HFFc6 (cell line): ENCODE results near the gene EDN2. TPM values are rescaled to one million over a fixed set of nuclear protein-coding genes. Genes with fewer than 3 reads are reported as not detected.

Experiments used
- DNase-seq: peaks from one replicate; pipeline ENCODE4 v3.0.0-alpha.2; 2018
- H3K27ac Mint-ChIP-seq: 2 replicates; pipeline ENCODE4 v1.8.0; 2020; ENCODE audit warnings: mild to moderate bottlenecking, mixed read lengths
- H3K27me3 Mint-ChIP-seq: 2 replicates; pipeline ENCODE4 v1.8.0; 2021; ENCODE audit warnings: mild to moderate bottlenecking, moderate library complexity, mixed read lengths; ENCODE audit not compliant: insufficient read depth
- H3K36me3 Mint-ChIP-seq: 2 replicates; pipeline ENCODE4 v1.8.0; 2021; ENCODE audit warnings: low read depth, mixed read lengths
- H3K4me1 Mint-ChIP-seq: 2 replicates; pipeline ENCODE4 v1.8.0; 2020; ENCODE audit warnings: low read depth, mixed read lengths
- H3K4me3 Mint-ChIP-seq: 2 replicates; pipeline ENCODE4 v1.8.0; 2020; ENCODE audit warnings: mild to moderate bottlenecking, moderate library complexity, mixed read lengths
- H3K9me3 Mint-ChIP-seq: 2 replicates; pipeline ENCODE4 v1.8.0; 2020; ENCODE audit warnings: mild to moderate bottlenecking, mixed read lengths
- CTCF ChIP-seq: fragments of 200-600 bp; sonication (generic); IDR thresholded peaks from 2 replicates; pipeline ENCODE4 v1.5.0; 2021; ENCODE audit warnings: antibody characterized with exemption, mild to moderate bottlenecking
- total RNA-seq, 6 experiments: library from RNA; stranded (reverse); fragmentation: NEBNext Ultra II Directional; extraction: Animal tissue kit (Norgen Biotek cat#: 25700); gene quantifications; 2 replicates in 1 of 6; 3 replicates in 5 of 6; pipeline ENCODE4 v1.2.3, GENCODE V29; 2021

The EDN2 gene
- total RNA-seq, 6 experiments from 2014 or later = not detected

GRCh38 chr1:41462680-41463004 is 21.8 kb downstream of the EDN2 start:
- H3K36me3 Mint-ChIP-seq = no peaks in the 10 kb centered on the region
- no peak overlapping the region for H3K27ac Mint-ChIP-seq
- peaks cover 11% of the 10 kb centered on the region for H3K4me1 Mint-ChIP-seq
- no peak for TF ChIP-seq CTCF
- H3K9me3 Mint-ChIP-seq = no peaks in the 10 kb centered on the region
- peaks cover 25% of the 10 kb centered on the region for H3K27me3 Mint-ChIP-seq
- no peak overlapping the region for H3K4me3 Mint-ChIP-seq
- DNase-seq = no peak

- H3K27ac Mint-ChIP-seq = no peak overlapping the region
- H3K27me3 Mint-ChIP-seq = peaks cover 20% of the 10 kb centered on the region
- no peak for TF ChIP-seq CTCF
- H3K36me3 Mint-ChIP-seq = no peaks in the 10 kb centered on the region
- H3K4me1 Mint-ChIP-seq = peaks cover 11% of the 10 kb centered on the region
- no peak overlapping the region for H3K4me3 Mint-ChIP-seq
- DNase-seq = no peak
- H3K9me3 Mint-ChIP-seq = no peaks in the 10 kb centered on the region
Measured at GRCh38 chr1:41461790-41462679, 22.4 kb downstream of the EDN2 start.

- H3K9me3 Mint-ChIP-seq = no peaks in the 10 kb centered on the region
- no peaks in the 10 kb centered on the region for H3K36me3 Mint-ChIP-seq
- peaks cover 7% of the 10 kb centered on the region for H3K27me3 Mint-ChIP-seq
- no peak for DNase-seq
- H3K27ac Mint-ChIP-seq = no peak overlapping the region
- H3K4me3 Mint-ChIP-seq = no peak overlapping the region
- H3K4me1 Mint-ChIP-seq = peaks cover 30% of the 10 kb centered on the region
- no peak for TF ChIP-seq CTCF
Measured at GRCh38 chr1:41456847-41457540, 27.5 kb downstream of the EDN2 start.

- no peak overlapping the region for H3K27ac Mint-ChIP-seq
- no peaks in the 10 kb centered on the region for H3K9me3 Mint-ChIP-seq
- TF ChIP-seq CTCF = no peak
- H3K36me3 Mint-ChIP-seq = no peaks in the 10 kb centered on the region
- peaks cover 30% of the 10 kb centered on the region for H3K4me1 Mint-ChIP-seq
- DNase-seq = peak; percentile 48
- peaks cover 11% of the 10 kb centered on the region for H3K27me3 Mint-ChIP-seq
- H3K4me3 Mint-ChIP-seq = no peak overlapping the region
Measured at GRCh38 chr1:41455479-41456332, 28.8 kb downstream of the EDN2 start.

- Mint-ChIP-seq H3K4me1 (peaks cover 30% of the 10 kb centered on the region), H3K9me3 (no peaks in the 10 kb centered on the region), H3K27ac (no peak overlapping the region), H3K27me3 (peaks cover 8% of the 10 kb centered on the region), H3K36me3 (no peaks in the 10 kb centered on the region), H3K4me3 (no peak overlapping the region)
- no peak for TF ChIP-seq CTCF
- DNase-seq = no peak
Measured at GRCh38 chr1:41454406-41454805, 30.1 kb downstream of the EDN2 start.
